ENCODE results near the gene SLC30A3.

SLC30A3 gene

GRCh38 chr2:27303093-27304025, 40.5 kb upstream of the SLC30A3 start:
- TF ChIP-seq TAF1 (IDR thresholded peaks at IDR 0.05; ENCODE audit: borderline replicate concordance, insufficient read depth, low read length) (no peak), FOXP2 (optimal IDR thresholded peaks at IDR 0.05; ENCODE audit: borderline replicate concordance, extremely low read depth, extremely low read length, insufficient read depth) (no peak), POLR2AphosphoS5 (IDR thresholded peaks at IDR 0.05; ENCODE audit: low read depth, low read length) (no peak), SIN3A (IDR thresholded peaks at IDR 0.05; ENCODE audit: borderline replicate concordance, insufficient read depth, low read length) (no peak), REST (IDR thresholded peaks at IDR 0.05; ENCODE audit: insufficient read depth in 1 of 2, low read depth in 2 of 2, low read length in 2 of 2) (no peak)

GRCh38 chr2:27298391-27299080, 35.7 kb upstream of the SLC30A3 start:
- no peak for TF ChIP-seq FOXP2 (optimal IDR thresholded peaks at IDR 0.05; ENCODE audit: borderline replicate concordance, extremely low read depth, extremely low read length, insufficient read depth)
- no peak for TF ChIP-seq REST (IDR thresholded peaks at IDR 0.05; ENCODE audit: insufficient read depth in 1 of 2, low read depth in 2 of 2, low read length in 2 of 2)
- TF ChIP-seq TAF1 (IDR thresholded peaks at IDR 0.05; ENCODE audit: borderline replicate concordance, insufficient read depth, low read length) = no peak
- TF ChIP-seq POLR2AphosphoS5 (IDR thresholded peaks at IDR 0.05; ENCODE audit: low read depth, low read length) = no peak
- no peak for TF ChIP-seq SIN3A (IDR thresholded peaks at IDR 0.05; ENCODE audit: borderline replicate concordance, insufficient read depth, low read length)

- TF ChIP-seq SIN3A (IDR thresholded peaks at IDR 0.05; ENCODE audit: borderline replicate concordance, insufficient read depth, low read length) = no peak
- TF ChIP-seq POLR2AphosphoS5 (IDR thresholded peaks at IDR 0.05; ENCODE audit: low read depth, low read length) = no peak
- TF ChIP-seq REST (IDR thresholded peaks at IDR 0.05; ENCODE audit: insufficient read depth in 1 of 2, low read depth in 2 of 2, low read length in 2 of 2) = no peak
- no peak for TF ChIP-seq TAF1 (IDR thresholded peaks at IDR 0.05; ENCODE audit: borderline replicate concordance, insufficient read depth, low read length)
- no peak for TF ChIP-seq FOXP2 (optimal IDR thresholded peaks at IDR 0.05; ENCODE audit: borderline replicate concordance, extremely low read depth, extremely low read length, insufficient read depth)
Observed at GRCh38 chr2:27297195-27297594, 34.3 kb upstream of the SLC30A3 start.

- TF ChIP-seq REST (IDR thresholded peaks at IDR 0.05; ENCODE audit: insufficient read depth in 1 of 2, low read depth in 2 of 2, low read length in 2 of 2) (no peak), TAF1 (IDR thresholded peaks at IDR 0.05; ENCODE audit: borderline replicate concordance, insufficient read depth, low read length) (no peak), SIN3A (IDR thresholded peaks at IDR 0.05; ENCODE audit: borderline replicate concordance, insufficient read depth, low read length) (no peak), POLR2AphosphoS5 (IDR thresholded peaks at IDR 0.05; ENCODE audit: low read depth, low read length) (no peak), FOXP2 (optimal IDR thresholded peaks at IDR 0.05; ENCODE audit: borderline replicate concordance, extremely low read depth, extremely low read length, insufficient read depth) (no peak)
Observed at GRCh38 chr2:27296481-27296880, 33.6 kb upstream of the SLC30A3 start.

Data from PFSK-1 (cell line).